SH-SY5Y (cell line): ENCODE data around the gene CCSER1.

ENCODE experiments used
- GATA2 ChIP-seq: IDR thresholded peaks from 2 replicates; pipeline ENCODE4 v1.6.1; 2011; ENCODE audit warnings: mild to moderate bottlenecking, low read depth, low read length
- GATA3 ChIP-seq: IDR thresholded peaks from 2 replicates; pipeline ENCODE4 v1.6.1; 2011; ENCODE audit warnings: low read depth, mild to moderate bottlenecking, low read length, moderate library complexity

Gene CCSER1

DNA sequence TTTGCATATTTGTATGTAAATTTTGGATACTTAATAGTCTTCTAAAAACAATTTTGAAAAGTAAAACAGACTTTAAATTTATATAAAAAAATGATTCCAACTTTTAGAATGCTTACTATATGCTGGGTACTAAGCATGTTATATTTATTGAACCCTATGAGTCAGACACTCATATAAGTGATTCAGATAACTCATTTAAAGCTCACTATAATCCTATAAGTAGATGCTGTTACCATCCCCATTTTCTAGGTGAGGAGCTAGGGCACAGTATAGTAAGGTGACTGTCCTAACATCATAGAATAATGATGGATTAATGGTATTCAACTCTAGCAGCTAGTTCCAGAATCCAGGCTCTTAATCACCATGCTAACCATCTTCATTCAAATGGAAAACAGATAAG is 1299.5 kb downstream of the CCSER1 start:
- TF ChIP-seq GATA3 (no peak), GATA2 (no peak)

DNA sequence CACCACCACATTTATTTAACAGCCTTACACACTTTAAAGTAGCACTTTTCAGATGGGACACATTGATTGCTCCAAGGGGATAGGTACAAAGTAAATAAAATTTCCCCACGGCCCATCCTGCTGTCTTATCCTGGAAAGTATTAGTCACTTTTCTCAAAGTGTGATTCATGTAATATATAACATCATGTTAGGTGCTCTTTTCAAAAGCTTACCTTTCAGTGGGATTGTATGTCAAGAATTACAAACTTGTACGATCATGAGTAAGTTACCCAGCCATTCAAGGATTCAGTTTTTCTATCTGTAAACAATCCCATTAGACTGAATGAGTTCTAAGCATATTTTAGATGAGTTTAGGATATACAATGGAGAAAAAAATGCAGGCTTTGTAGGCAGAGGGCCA is 1300.0 kb downstream of the CCSER1 start:
- TF ChIP-seq GATA2 (no peak), GATA3 (no peak)

DNA sequence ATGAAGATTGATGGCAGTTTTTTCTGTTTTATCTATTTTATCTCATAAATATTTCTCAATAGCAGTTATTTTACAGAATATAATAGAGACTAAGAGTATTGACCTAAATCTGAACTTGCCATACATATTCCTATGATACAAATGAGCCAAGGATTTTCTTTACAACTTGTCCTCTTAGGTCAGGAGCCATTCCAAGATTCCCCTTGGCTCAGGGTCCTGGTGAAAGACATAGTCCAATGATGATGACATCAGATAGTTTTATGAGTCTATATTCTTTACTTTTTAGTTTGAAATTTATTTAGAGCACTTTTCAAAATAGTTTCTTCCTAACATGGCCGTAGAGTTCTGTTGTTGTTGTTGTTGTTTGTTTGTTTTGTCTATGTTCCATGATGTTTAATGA is 1307.4 kb downstream of the CCSER1 start:
- TF ChIP-seq GATA2, result no peak
- TF ChIP-seq GATA3, result no peak

DNA sequence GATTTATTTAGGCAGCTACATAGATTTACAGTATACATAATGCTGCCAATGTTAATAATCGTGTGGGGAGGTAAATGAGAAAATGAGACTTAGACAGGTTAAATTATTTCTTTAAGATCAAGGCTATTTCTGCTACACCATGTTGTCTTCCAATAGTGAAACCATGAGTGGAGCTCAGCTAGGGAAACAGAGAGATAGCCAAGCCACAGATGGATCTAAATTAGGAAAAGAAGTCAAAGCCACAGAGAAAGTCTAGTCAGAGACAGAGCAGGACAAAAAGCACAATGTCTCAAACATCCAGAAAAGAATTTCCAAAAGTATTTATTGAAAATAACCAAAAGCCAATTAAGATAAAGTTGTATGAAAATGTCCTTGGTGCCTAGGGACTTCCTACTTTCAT is 1309.4 kb downstream of the CCSER1 start:
- no peak for TF ChIP-seq GATA2
- TF ChIP-seq GATA3, result no peak

DNA sequence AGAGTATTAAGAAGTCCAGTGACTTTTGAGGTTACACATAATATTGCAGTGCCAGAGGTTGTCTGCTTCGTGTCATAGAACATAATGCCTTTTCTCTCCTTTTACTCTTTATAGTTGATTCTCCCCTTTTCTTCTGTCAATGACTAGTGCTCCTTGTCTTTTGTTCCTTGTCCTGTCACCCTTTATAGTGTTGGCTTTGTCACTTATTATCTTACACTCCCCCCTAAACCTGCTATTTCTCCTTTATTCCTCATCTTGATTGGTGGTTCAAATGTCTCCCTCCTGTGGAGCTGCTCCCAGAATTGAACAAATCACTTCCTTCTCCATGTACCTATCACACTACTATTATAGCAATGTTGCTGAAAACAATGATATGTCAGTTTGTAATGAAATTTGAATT is 1320.0 kb downstream of the CCSER1 start:
- TF ChIP-seq GATA2, result no peak
- no peak for TF ChIP-seq GATA3

DNA sequence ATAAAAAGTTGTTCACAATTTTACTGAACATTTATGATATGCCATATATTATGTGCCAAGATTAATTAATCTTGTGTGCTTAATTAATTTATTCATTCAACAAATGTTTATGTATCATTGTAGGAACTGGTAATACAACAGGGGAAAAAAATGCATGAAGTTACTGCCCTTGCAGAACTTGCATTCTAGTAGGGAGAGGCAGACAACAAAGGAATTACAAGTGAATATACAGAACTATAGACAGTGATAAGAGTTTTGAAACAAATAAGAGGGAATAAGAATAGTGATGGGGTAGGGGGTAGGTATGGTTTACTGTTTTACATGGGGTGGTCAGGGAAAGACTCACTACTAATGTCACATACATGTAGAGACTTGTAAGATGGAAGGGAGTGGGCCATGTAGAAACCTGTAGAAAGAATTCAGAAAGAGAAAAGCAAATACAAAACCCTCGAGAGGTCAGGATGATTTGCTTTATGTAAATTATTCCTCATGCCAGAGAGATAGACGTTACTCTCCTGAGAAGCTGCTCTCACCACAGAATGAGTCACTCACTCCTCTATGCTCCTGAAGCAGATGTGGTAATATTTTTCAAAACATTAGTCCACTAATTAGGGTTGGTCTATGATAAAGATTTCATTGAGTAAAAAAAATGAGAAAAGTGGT is 1321.6 kb downstream of the CCSER1 start:
- TF ChIP-seq GATA3, result no peak

DNA sequence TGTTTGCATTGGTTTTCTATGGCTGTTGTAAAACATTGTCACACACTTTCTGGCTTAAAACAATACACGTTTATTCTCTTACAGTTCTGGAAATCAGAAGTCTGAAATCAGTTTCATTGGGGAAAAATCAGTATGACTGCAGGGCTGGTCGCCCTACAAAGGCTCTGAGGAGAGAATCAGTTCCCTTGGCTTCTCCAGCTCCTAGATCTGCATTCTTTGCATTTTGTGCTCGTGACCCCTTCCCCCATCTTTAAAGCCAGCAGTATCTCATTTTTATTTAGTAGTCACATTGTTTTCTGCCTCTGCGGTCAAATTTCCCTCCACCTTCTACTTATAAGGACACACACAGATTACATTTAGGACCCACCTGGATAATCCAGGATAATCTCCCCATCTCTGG is 1326.9 kb downstream of the CCSER1 start:
- TF ChIP-seq GATA2, result no peak
- no peak for TF ChIP-seq GATA3

DNA sequence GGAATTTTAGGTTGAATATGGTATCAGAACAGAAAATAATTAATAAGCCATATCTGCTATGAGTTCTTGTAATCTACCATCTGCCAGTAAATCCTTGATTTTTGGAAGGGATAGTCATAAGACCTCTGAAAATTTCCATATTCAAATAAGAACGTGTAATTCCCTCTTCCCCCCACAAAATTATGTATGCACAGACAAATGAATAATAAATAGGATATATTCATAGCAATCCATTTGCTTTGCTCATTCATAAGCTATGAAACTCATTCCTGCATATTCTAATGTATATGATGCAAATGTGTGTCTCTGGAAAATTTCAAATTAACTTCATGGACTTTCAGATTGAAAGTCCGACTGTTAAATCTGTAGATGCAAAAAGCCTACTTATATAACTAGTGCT is 1343.5 kb downstream of the CCSER1 start:
- TF ChIP-seq GATA3, result no peak
- no peak for TF ChIP-seq GATA2

DNA sequence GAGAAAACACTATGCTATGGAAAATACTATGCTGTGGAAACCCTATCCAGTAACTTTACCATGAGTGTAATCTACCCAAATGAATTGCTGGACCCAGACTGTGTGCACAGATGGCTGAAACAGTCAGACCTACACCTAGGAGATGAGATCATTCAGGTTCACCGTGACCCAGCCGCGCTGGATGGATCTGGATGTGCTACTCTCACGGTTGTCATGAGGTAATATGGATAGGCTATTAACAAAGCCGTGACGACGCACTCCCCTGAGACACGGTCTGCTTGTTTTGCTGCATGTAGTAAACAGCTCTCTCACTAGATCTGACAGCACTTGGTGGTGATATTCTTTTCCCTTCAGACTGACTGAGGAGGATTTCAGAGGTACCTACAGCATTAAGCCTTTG is 1344.1 kb downstream of the CCSER1 start:
- TF ChIP-seq GATA3, result no peak
- TF ChIP-seq GATA2, result no peak

DNA sequence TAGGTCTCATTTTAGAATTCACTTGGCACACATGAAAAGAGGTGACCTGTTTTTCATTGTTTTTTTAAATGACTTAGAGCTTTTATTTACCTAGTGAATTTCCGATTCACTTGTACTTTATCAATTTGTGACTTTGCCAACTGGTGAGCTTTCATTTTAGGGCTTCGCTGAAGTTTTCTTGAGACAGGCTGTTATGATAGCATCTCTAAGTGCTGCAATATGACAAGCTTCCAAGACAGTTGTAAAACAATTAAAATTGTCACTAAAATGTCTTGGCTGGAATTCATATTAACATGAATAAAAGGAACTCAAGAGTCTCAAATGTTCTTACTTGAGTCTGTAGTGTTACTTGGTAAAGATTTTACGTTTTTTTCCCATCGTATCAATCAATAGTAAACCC is 1344.9 kb downstream of the CCSER1 start:
- no peak for TF ChIP-seq GATA2
- TF ChIP-seq GATA3, result no peak

DNA sequence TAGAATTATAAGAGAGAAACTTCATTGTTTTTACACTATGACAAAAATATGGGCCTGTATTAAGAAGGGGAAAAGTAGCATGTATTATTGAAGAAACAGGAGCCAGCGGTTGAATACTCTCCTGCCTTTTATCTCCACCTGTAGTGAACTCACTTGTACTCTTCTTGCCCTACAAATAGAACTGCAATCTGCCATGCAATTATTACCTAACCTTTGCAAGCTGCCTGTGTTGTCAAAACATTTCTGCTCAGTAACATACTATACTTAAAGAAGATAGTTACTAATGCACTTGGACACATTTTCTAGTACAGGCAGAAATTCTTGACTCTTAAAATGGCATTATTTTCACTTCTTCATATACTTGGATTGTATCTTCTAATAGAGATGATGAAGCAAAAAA is 1358.2 kb downstream of the CCSER1 start:
- TF ChIP-seq GATA3 (no peak), GATA2 (no peak)

DNA sequence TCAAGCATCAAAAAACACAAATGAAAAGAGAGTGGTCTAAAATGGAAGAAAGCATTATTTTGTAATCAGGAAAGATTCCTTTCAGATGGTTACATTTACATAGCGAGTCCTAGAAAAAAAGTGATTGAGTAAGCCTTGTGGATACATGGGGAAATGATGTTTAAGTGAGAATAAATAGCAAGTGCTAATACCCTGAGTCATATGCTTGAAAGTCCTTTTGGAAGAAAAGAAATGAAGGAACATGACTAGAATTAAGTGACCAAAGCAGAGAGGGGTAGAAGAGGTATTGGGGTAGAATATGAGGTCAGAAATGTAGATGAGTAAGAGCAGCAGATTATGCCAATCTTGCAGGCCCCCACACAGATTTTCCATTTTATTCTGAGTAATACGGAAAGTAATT is 1361.8 kb downstream of the CCSER1 start:
- TF ChIP-seq GATA2 (no peak), GATA3 (no peak)

DNA sequence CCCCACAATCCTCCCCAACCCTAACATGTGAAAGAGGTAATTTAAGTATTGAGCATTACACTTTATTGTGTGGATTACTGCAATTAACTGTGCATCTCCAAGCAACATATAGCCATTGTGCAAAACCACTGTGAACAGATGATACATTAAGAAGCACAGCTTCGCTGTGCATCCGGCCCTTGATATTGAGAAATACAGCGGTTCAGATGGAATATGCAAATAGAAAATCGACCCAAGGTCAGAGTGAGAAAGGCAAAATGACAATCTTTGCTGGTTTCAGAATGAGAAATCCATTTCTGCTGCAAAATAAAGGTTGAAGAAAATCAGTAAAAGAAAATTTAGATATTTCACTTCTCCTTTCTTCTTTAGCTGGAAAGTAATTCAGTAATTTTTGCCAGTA is 1370.7 kb downstream of the CCSER1 start:
- TF ChIP-seq GATA2 (no peak), GATA3 (no peak)

DNA sequence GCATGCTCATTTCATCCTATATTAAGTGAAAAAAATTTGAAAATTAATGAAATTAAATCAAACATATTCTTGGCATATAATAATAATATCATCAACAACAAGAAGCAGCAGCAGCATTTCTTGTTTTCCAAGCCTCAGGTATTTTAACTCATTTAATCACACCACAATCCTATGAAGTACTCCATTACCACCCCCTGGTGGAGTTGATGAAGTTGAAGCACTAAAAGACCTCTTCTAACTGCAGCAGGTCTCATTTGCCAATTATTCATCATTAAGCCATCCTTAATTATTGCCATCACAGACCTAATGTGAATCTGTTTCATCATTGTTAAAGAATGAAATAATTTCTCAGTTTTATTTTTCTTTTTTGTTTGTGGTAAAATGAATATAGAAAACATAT is 1375.2 kb downstream of the CCSER1 start:
- TF ChIP-seq GATA3 (no peak), GATA2 (no peak)

DNA sequence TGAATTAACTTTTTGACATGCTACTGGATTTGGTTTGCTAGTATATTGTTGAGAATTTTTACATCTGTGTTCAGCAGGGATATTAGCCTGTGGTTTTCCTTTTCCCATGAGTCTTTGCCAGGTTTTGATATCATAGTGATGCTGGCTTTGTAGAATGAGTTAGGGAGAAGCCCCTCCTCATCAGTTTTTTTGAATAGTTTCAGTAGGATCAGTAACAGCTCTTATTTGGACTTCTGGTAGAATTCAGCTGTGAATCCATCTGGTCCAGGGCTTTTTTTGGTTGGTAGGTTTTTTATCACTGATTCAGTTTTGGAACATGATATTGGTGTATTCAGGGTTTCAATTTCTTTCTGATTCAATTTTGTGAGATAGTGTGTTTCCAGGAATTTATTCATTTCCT is 1386.1 kb downstream of the CCSER1 start:
- TF ChIP-seq GATA2, result no peak
- no peak for TF ChIP-seq GATA3

DNA sequence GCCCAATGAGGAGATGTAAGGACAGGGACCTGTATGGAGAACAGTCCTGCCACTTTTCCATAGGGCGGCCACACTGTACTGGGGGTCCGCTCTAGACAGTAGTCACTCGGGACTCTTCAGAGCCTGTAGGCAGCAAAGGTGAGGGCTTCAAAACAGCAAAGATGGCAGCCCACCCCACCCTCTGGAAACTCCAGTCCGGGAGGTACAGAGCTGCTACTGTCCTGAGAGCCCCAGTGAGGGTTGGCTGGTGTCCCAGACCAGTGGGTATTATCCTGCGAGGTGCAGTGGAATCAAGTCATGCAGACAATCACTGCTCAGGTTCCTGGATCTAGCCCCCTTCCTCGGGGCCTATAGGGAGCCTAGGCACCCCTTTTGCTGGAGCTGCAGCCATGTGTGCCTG is 1392.0 kb downstream of the CCSER1 start:
- TF ChIP-seq GATA2 (no peak), GATA3 (no peak)

DNA sequence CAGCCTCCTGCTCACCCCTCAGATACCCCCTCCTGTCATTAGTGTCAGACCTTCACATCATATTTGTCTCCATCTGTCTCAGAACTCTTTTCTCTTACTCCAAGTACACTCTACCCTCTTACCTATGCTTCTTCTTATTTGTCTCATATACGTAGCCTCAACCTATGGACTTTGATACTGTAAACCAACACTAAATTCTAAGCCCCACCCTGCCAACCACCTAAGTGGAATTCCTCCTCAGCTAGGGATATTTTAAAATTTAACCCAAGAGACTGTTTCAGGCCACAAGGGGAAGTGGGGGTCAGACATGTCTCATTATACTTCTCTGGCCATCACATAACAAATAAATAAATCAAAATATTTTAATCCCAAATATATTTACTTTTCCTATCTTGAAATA is 1398.4 kb downstream of the CCSER1 start:
- no peak for TF ChIP-seq GATA3
- no peak for TF ChIP-seq GATA2

DNA sequence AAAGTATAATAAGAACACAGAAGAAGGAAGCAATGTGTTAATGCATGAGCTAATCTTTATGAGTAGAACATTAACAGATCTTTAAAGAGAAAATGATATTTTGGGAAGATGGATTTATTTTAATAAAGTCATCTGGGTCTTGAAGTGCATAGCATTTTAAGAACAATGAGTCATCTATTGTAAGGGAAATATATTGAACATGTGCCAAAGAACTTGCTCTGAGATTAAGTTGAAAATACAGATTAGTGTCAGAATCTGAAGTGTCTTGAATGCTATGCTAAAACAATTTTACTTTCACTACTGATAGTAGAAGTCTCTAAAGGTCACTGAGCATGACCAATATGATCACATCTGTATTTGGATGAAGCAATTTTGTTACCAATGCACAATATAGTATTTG is 1399.9 kb downstream of the CCSER1 start:
- no peak for TF ChIP-seq GATA3
- no peak for TF ChIP-seq GATA2

DNA sequence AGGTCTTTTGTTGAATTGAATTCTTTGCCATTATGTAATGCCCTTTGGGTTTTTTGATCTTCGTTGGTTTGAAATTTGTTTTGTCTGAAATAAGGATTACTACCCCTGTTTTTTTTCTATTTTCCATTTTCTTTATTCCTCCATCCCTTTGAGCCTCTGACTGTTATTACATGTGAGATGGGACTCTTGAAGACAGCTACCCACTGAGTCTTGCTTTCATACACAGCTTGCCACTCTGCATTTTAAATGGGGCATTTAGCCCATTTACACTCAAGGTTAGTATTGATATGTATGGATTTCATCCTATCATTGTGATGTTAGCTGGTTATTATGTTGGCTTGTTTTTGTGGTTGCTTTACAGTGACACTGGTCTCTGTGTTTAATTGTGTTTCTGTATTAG is 1440.4 kb downstream of the CCSER1 start:
- TF ChIP-seq GATA3 (no peak), GATA2 (no peak)
